Prostate gland (tissue), 2 donors: ENCODE measurements around the gene ATE1.

ENCODE experiments used
- CTCF ChIP-seq, 4 experiments: fragments of 200-600 bp in 2 of 4; fragments of 450-650 bp in 2 of 4; sonication (generic) in 2 of 4; IDR thresholded peaks; 1 replicate in 3 of 4; 2 replicates in 1 of 4; pipeline ENCODE4 v1.5.1; 2016 to 2019; ENCODE audit warnings: antibody characterized with exemption in 4 of 4, mild to moderate bottlenecking in 2 of 4, moderate library complexity in 2 of 4
- POLR2A ChIP-seq: fragments of 450-650 bp; IDR thresholded peaks from one replicate; pipeline ENCODE4 v1.6.1; 2016; ENCODE audit warnings: antibody characterized with exemption, mild to moderate bottlenecking

GRCh38 chr10:121751191-121751760, 176.6 kb downstream of the ATE1 start:
- TF ChIP-seq POLR2A (no peak), CTCF (IDR thresholded peaks at IDR 0.05) (no peak)
